ENCODE measurements around the gene PEX7.
"Not testable (repeated sequence)": the region's sequence is repeated elsewhere in the genome, so short reads cannot be mapped to it uniquely, and the experiment has no call there.

The PEX7 gene

DNA sequence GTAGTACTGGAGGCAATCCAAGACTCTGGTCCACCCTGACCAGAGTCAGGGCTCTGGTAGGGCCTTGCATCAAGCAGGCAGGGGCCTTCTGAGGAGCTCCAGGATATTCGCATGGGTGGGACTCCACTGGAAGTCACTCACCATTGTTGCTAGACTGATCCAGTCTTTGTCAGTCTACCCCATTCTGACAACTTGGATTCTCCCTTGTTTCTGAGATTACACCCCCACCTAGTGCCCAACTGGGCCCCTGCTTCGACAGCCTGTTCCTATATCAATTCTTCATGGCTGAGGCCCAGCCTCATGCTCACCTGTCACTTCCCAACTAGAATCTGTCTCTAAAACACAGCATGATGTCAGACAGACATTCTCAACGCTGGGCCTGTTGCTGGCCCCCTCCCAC lies 104.9 kb downstream of the PEX7 start:
- no peak overlapping the region for H3K27ac ChIP-seq
- no peak for TF ChIP-seq CTCF (IDR thresholded peaks at IDR 0.05)
- no peak for TF ChIP-seq ZFX (IDR thresholded peaks at IDR 0.05; ENCODE audit: borderline replicate concordance)

GRCh38 chr6:136930528-136930927 lies 108.1 kb downstream of the PEX7 start:
- H3K27ac ChIP-seq = no peak overlapping the region
- TF ChIP-seq ZFX (IDR thresholded peaks at IDR 0.05; ENCODE audit: borderline replicate concordance) = no peak
- no peak for TF ChIP-seq CTCF (IDR thresholded peaks at IDR 0.05)

DNA sequence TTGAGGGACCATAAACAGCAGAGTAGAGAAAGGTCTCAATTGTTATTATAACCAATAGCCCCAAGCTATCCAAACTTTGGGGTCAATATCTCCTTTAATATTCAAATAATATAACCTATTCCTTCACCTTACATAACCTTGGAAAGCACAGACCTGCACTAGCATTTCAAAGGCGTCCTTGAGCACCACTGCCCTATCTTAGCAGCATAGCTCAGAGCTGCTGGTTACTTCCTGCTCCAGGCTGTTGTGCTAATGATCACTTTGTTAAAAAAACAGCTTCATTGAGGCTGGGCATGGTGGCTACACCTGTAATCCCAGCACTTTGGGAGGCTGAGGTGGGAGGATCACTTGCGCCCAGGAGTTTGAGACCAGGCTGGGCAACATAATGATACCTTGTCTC lies 110.2 kb downstream of the PEX7 start:
- no peak for TF ChIP-seq ZFX (IDR thresholded peaks at IDR 0.05; ENCODE audit: borderline replicate concordance)
- TF ChIP-seq CTCF (IDR thresholded peaks at IDR 0.05) = no peak
- H3K27ac ChIP-seq = no peak overlapping the region

DNA sequence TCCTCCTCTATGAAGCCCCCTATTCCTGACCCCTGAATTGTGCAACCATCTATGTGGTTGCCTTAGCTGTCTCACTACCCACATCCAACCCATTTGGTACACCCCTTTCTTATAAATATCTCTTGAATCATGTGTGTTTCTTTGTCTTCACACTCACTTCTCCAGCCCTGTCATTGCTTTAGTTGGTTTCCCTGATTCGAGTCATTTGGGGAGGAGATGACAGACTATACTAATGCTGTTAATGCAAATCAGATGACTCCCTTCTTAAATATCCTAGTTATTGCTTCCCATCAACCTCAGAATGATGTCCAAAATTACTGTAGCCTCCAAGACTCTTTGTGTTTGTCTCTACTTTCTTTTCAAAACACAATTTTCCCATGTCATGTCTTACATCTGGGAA lies 122.7 kb downstream of the PEX7 start:
- no peak overlapping the region for H3K27ac ChIP-seq
- TF ChIP-seq ZFX (IDR thresholded peaks at IDR 0.05; ENCODE audit: borderline replicate concordance) = no peak
- no peak for TF ChIP-seq CTCF (IDR thresholded peaks at IDR 0.05)

DNA sequence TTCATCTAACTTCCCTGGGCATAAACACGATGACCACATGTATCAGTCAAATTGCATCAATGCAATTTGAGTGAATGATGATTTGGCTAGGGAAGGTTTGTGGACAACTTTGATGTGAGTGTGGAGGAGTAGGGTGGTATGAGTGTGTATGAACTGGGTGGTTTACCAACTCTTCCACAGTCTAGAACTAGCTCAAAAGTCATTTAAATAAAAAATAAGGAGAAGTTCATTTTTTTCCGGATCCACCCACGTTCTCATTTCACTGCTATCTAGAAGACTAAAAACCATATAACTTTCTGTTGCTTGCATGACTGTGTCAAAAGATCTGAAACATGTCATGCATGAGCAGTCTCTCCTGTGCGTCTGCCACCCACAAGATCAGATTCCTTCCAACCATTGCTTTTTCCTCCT lies 123.3 kb downstream of the PEX7 start:
- no peak for TF ChIP-seq CTCF (IDR thresholded peaks at IDR 0.05)
- TF ChIP-seq ZFX (IDR thresholded peaks at IDR 0.05; ENCODE audit: borderline replicate concordance) = no peak
- H3K27ac ChIP-seq = no peak overlapping the region

GRCh38 chr6:136947037-136947436 lies 124.6 kb downstream of the PEX7 start:
- TF ChIP-seq CTCF (IDR thresholded peaks at IDR 0.05) (no peak), ZFX (IDR thresholded peaks at IDR 0.05; ENCODE audit: borderline replicate concordance) (no peak)
- H3K27ac ChIP-seq = no peak overlapping the region

GRCh38 chr6:136949957-136950356 lies 127.6 kb downstream of the PEX7 start:
- H3K27ac ChIP-seq = not testable (repeated sequence)

DNA sequence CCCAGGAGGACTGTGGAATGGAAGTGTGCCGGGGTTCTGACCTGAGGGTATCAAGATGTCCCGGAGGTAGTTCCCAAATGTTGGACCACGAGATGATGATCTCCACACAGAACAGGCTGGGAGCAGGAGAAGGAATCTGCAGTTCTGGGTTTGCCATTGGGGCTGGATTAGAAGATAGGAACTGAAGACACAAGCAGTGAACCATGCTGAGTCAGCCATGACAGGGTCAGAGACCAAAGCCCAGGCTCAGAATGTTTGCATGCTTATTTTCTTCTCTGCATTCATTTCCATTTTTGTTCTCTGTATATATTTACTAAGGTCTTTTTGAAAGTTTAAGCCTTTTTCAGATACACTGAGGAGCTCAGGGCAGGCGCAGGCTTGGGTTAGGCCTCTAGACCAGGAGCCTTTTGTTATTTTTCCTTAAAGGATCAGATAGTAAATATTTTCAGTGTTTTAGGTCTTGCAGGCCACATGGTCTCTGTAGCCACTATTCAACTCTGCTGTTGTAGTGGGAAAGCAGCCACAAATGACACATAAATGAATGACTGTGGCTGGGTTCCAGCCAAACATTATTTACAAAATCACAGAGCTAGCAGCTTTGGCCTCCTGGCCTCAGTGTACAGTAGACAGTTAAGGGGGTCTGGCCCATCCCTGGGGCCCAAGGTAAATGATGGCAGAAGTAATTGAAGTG lies 128.2 kb downstream of the PEX7 start:
- no peak overlapping the region for H3K27ac ChIP-seq
- TF ChIP-seq ZFX (IDR thresholded peaks at IDR 0.05; ENCODE audit: borderline replicate concordance) (no peak), CTCF (IDR thresholded peaks at IDR 0.05) (no peak)
